Cardiac fibroblast (primary cell): ENCODE data around the gene ZRSR2.

Source experiments
- DNase-seq, 2 donors: peaks; one replicate each; pipeline versions ENCODE4 v3.0.0 to v3.0.0-alpha.2; 2010; ENCODE audit warnings: low read depth in 2 of 2
- H3K4me3 ChIP-seq, 2 donors: replicated peaks in 1 of 2; 1 replicate in 1 of 2; 2 replicates in 1 of 2; pipeline ENCODE4 v1.5.1; 2011; ENCODE audit warnings: low read depth in 2 of 2, low read length in 2 of 2, mild to moderate bottlenecking in 2 of 2, moderate library complexity in 1 of 2
- CTCF ChIP-seq: IDR thresholded peaks from one replicate; pipeline ENCODE4 v1.5.1; 2011; ENCODE audit warnings: low read depth, mild to moderate bottlenecking, low read length, inconsistent platforms

The ZRSR2 gene

DNA sequence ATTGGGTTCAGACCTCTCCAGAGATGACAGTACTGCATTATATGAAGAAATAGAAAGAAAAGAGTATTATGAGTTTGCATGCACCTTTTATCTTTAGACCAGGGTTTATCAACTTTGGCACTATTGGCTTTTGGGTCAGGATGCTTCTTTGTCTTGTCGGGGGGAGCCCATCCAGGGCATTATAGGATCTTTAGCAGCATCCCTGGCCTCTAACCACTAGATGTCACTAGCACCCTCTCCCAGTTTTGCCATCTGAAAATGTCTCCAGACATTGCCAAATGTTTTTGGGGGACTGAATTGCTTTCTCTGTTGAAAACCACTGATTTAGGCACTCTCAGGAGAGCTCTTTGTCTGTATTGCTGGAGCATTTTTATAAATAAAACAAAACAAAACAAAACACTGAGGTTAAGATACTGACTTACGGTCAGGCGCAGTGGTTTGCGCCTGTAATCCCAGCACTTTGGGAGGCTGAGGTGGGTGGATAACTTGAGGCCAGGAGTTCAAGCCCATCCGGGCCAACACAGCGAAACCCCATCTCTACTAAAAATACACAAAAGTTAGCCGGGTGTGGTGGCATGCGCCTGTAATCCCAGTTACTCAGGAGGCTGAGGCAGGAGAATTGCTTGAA lies 28.6 kb upstream of the ZRSR2 start:
- peak; percentile 36 to 44 for DNase-seq
- H3K4me3 ChIP-seq = no peak overlapping the region
- TF ChIP-seq CTCF = peak; percentile 70

- peak in 1 of 2 donors; percentile 1 for DNase-seq
- TF ChIP-seq CTCF = no peak
- no peak overlapping the region for H3K4me3 ChIP-seq
Measured at GRCh38 chrX:15769300-15769954, 20.9 kb upstream of the ZRSR2 start.

DNA sequence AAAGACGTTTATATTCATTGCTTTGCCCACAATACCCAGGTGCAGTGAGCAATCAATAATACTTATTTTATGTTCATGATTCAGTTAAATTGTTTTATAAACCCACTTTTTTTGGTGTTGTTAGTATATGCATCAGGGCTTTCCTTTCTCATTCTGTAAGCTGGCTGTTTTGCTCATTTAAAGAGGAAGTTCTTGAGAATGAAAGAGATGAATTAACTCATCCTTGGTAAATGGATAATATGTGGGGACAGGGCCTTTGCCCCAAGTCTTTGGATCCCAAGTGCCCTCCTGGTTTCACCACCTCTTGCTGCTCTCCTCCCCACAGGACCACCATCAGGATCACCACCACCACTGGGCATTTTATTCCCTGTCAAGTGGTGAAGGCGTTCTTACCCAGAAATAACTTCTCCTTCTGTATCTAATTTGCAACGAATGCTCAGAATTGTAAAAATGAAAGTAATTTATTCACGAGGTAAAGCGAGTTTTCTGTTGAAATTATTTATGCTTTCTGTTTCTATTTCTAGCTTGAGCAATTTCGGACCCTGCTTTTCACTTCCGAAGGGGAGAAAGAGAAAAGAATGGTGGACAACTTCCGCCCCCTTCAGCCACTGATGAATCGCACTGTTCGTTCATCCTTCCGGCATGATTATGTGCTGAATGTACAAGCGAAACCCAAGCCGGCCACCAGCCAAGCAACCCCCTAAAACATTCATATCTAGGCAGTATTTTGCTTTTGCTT lies 8.2 kb upstream of the ZRSR2 start:
- DNase-seq = no peak
- no peak for TF ChIP-seq CTCF

GRCh38 chrX:15785176-15785750 lies 5.0 kb upstream of the ZRSR2 start:
- no peak for TF ChIP-seq CTCF
- H3K4me3 ChIP-seq = no peak overlapping the region
- DNase-seq = no peak

More for the DNA sequence above, 8.2 kb upstream of the ZRSR2 start:
- H3K4me3 ChIP-seq = no peak overlapping the region

DNA sequence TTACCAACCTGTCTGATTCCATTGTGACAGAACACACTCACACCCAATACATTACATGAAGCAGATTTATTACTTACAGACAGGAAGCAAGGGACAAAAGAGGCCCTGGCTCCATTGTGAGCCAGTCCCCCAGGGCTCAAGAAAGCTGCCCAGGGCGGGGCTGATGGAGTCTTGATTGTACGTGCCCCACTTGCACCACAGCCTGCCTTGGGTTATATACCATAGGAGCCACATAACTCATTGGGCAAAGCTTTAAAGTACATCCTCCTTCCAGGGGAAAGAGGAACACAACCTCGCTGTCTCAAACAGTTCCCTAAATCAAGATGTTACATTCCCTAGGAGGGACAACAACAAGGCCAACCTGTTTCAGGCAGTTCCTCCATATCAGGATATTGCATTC lies 3.4 kb upstream of the ZRSR2 start:
- H3K4me3 ChIP-seq = no peak overlapping the region
- DNase-seq = no peak
- no peak for TF ChIP-seq CTCF

DNA sequence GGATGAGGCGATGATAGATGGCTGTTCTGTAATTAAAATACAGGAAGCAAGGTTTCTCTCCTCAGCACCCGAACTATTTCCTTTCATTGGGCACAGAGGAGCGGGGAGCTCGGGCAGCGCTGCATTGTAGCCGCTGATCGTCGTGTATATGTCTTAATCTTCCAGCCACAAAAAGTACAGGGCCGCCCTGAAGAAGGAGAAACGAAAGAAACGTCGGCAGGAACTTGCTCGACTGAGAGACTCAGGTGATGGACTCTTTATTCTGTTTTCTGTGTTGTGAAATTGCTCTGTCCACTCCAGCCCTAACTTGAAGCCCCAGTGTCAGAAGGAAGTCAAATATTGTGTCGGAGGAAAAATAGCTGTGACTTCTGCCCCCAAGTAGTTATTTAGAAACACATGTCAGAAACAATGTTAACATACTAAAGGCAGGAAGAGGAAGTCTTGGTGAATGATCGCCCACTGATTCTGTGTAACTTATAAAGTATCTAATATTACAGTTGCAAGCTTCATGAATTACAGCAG lies 546 bp downstream of the ZRSR2 start:
- DNase-seq = peak; percentile 4 to 17
- TF ChIP-seq CTCF = no peak

More for the DNA sequence above, 546 bp downstream of the ZRSR2 start:
- H3K4me3 ChIP-seq = peak overlapping the region; percentile 73 to 82
